MM.1S (cell line): ENCODE measurements around the gene CRPPA.

Experiments used
- DNase-seq: peaks from one replicate; pipeline ENCODE4 v3.0.0-alpha.2; 2015
- H2AFZ ChIP-seq: fragments of 300-600 bp; sonication (generic); 2 replicates; pipeline ENCODE4 v1.6.0; 2016; ENCODE audit warnings: antibody characterized with exemption, low read length
- H3F3A ChIP-seq: fragments of 300-600 bp; sonication (generic); 2 replicates; pipeline ENCODE4 v1.6.1; 2016; ENCODE audit warnings: mild to moderate bottlenecking, antibody characterized with exemption, low read length, moderate library complexity, mixed read lengths; ENCODE audit not compliant: insufficient read depth
- H3K27ac ChIP-seq: fragments of 300-600 bp; sonication (generic); 2 replicates; pipeline ENCODE4 v1.5.1; 2016; ENCODE audit warnings: mild to moderate bottlenecking, low read length
- H3K27me3 ChIP-seq: fragments of 300-600 bp; sonication (generic); replicated peaks from 2 replicates; pipeline ENCODE4 v1.6.0; 2016; ENCODE audit warnings: low read length; ENCODE audit not compliant: insufficient read depth
- H3K36me3 ChIP-seq: fragments of 300-600 bp; sonication (generic); replicated peaks from 2 replicates; pipeline ENCODE4 v1.6.1; 2016; ENCODE audit warnings: mild to moderate bottlenecking, low read length, mixed read lengths; ENCODE audit not compliant: insufficient read depth
- H3K4me1 ChIP-seq: fragments of 300-600 bp; sonication (generic); 2 replicates; pipeline ENCODE4 v1.6.1; 2016; ENCODE audit warnings: low read length, mixed read lengths
- H3K4me2 ChIP-seq: fragments of 300-600 bp; sonication (generic); 2 replicates; pipeline ENCODE4 v1.6.0; 2016; ENCODE audit warnings: low read depth, low read length
- H3K4me3 ChIP-seq: fragments of 300-600 bp; sonication (generic); 2 replicates; pipeline ENCODE4 v1.5.1; 2016; ENCODE audit warnings: low read length, mixed read lengths
- H3K79me2 ChIP-seq: fragments of 300-600 bp; sonication (generic); 2 replicates; pipeline ENCODE4 v1.6.1; 2016; ENCODE audit warnings: mixed run types, low read length, mixed read lengths
- H3K9ac ChIP-seq: fragments of 300-600 bp; sonication (generic); 2 replicates; pipeline ENCODE4 v1.6.1; 2016; ENCODE audit warnings: low read length, mixed read lengths
- H3K9me2 ChIP-seq: fragments of 300-600 bp; sonication (generic); replicated peaks from 2 replicates; pipeline ENCODE4 v1.6.1; 2016; ENCODE audit warnings: mild to moderate bottlenecking, low read length, mixed read lengths; ENCODE audit not compliant: insufficient read depth
- H3K9me3 ChIP-seq: fragments of 300-600 bp; sonication (generic); replicated peaks from 2 replicates; pipeline ENCODE4 v1.6.1; 2016; ENCODE audit warnings: mild to moderate bottlenecking, low read length, mixed read lengths; ENCODE audit not compliant: insufficient read depth
- H4K20me1 ChIP-seq: fragments of 300-600 bp; sonication (generic); 2 replicates; pipeline ENCODE4 v1.6.1; 2016; ENCODE audit warnings: mild to moderate bottlenecking, low read length, moderate library complexity, mixed read lengths; ENCODE audit not compliant: insufficient read depth
- EZH2 ChIP-seq: fragments of 300-600 bp; sonication (generic); optimal IDR thresholded peaks from 2 replicates; pipeline ENCODE3; 2017; ENCODE audit warnings: low read depth, mild to moderate bottlenecking, antibody characterized with exemption, low read length, mixed read lengths
- EZH2phosphoT487 ChIP-seq: fragments of 300-600 bp; sonication (generic); IDR thresholded peaks from 2 replicates; pipeline ENCODE4 v1.6.1; 2018; ENCODE audit warnings: antibody characterized with exemption, low read length
- TF ChIP-seq, protein P1 (sequence below): fragments of 300-600 bp; sonication (generic); IDR thresholded peaks from 2 replicates; pipeline ENCODE4 v1.5.1; 2016; ENCODE audit warnings: antibody characterized with exemption, low read length, mixed read lengths

Gene CRPPA

DNA sequence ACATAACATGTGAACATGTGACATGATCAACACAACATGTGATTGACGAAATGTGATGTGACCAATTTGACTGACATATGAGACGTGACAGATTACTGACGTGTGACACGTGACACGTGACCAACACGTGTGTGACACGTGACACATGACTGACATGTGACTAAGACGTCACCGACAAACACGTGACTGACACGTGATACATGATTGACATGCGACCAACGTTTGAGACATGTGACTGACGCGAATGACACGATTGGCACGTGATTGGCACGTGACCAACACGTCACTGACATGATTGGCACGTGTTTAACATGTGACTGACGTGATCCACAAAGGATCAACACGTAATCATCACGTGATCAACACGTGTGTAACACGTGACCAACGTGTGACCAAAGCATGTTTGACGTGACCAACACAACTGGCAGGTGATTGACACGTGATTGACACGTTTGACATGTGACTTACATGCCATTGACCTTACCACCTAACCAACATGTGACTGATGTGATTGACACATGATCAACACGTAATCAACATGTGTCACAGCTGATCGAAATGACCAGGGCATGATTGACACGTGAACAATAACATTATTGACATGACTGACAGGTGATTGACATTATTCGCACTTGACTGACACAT lies 23.7 kb downstream of the CRPPA start:
- Histone ChIP-seq H3K4me1 (0 out of 2 replicates have a peak, but pooled peaks cover 11% of the 10 kb centered on the region), H3K9me2 (no peaks in the 10 kb centered on the region), H3K27me3 (no peaks in the 10 kb centered on the region), H3K4me2 (no peak overlapping the region), H3K27ac (no peak overlapping the region), H4K20me1 (no peaks in the 10 kb centered on the region), H3K9me3 (no peaks in the 10 kb centered on the region), H3K4me3 (no peak overlapping the region), H3K79me2 (no peaks in the 10 kb centered on the region), H2AFZ (no peak overlapping the region), H3K36me3 (no peaks in the 10 kb centered on the region), H3K9ac (no peak overlapping the region), H3F3A (no peaks in the 10 kb centered on the region)
- TF ChIP-seq, protein P1, sequence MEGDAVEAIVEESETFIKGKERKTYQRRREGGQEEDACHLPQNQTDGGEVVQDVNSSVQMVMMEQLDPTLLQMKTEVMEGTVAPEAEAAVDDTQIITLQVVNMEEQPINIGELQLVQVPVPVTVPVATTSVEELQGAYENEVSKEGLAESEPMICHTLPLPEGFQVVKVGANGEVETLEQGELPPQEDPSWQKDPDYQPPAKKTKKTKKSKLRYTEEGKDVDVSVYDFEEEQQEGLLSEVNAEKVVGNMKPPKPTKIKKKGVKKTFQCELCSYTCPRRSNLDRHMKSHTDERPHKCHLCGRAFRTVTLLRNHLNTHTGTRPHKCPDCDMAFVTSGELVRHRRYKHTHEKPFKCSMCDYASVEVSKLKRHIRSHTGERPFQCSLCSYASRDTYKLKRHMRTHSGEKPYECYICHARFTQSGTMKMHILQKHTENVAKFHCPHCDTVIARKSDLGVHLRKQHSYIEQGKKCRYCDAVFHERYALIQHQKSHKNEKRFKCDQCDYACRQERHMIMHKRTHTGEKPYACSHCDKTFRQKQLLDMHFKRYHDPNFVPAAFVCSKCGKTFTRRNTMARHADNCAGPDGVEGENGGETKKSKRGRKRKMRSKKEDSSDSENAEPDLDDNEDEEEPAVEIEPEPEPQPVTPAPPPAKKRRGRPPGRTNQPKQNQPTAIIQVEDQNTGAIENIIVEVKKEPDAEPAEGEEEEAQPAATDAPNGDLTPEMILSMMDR, result no peak
- no peak for TF ChIP-seq EZH2
- DNase-seq, result no peak

DNA sequence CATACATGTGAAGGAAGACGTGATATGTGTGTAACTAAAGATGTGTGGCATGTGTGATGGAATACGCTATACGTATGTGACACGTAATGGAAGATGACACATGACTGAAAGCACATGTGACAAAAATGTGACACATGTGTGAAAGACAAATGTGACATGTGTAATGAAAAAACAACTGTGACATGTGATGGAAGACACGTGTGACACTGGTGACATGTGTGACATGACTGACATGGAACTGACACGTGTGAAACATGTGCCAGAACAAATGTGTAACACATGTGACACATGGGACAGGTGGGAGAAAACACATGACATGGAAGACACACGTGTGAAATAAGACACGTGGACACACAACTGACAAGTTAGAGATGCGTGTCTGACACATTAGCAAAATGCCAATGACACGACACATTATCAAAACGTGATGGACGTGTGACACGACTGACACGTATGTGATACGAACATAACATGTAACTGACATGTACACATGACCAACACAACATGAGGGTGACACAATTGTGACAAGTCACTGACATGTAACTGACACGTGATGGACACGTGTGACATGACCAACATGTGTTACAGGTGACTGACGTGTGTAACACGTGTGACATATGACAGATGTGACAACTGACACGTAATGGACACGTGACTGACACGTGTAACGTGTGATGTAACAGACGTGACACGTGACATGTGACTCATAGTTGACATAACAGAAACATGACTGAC lies 24.4 kb downstream of the CRPPA start:
- no peak for DNase-seq
- Histone ChIP-seq H3K9me3 (no peaks in the 10 kb centered on the region), H4K20me1 (no peaks in the 10 kb centered on the region), H3K79me2 (no peaks in the 10 kb centered on the region), H3K9ac (no peak overlapping the region), H3F3A (no peaks in the 10 kb centered on the region), H3K9me2 (no peaks in the 10 kb centered on the region), H3K36me3 (no peaks in the 10 kb centered on the region), H2AFZ (no peak overlapping the region), H3K27me3 (no peaks in the 10 kb centered on the region), H3K4me3 (no peak overlapping the region), H3K27ac (no peak overlapping the region), H3K4me2 (no peak overlapping the region), H3K4me1 (0 out of 2 replicates have a peak, but pooled peaks cover 11% of the 10 kb centered on the region)
- TF ChIP-seq EZH2phosphoT487, result no peak
- TF ChIP-seq, protein P1, result no peak

DNA sequence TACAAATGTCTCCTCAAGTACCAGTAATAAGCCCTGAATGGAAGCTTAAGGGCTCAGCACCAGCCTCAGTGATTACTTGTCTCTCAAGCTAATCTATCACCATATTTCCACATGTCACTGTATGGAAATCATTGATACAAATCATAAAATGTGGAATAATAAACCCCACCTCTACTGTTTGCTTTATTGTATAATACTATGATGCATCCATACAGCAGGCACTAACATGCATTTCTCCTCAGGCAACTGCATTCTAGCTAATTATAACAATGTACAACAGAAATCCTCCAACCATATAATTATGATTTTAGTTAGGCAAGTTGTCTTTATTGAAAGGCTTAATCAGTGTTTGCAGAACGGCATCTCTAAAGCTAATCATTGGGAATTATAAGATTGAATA lies 26.2 kb downstream of the CRPPA start:
- Histone ChIP-seq H3K36me3 (no peaks in the 10 kb centered on the region), H3K4me2 (no peak overlapping the region), H4K20me1 (no peaks in the 10 kb centered on the region), H3K79me2 (no peaks in the 10 kb centered on the region), H3K9ac (no peak overlapping the region), H3K27me3 (no peaks in the 10 kb centered on the region), H3K4me3 (no peak overlapping the region), H2AFZ (no peak overlapping the region), H3K4me1 (0 out of 2 replicates have a peak, but pooled peaks cover 11% of the 10 kb centered on the region), H3K27ac (no peak overlapping the region), H3F3A (no peaks in the 10 kb centered on the region), H3K9me3 (no peaks in the 10 kb centered on the region), H3K9me2 (no peaks in the 10 kb centered on the region)
- TF ChIP-seq, protein P1, result no peak
- no peak for TF ChIP-seq EZH2
- TF ChIP-seq EZH2phosphoT487, result no peak
- no peak for DNase-seq
